MM.1S (cell line): ENCODE data around the gene MTFR1L.

Experiments
- EZH2 ChIP-seq: fragments of 300-600 bp; sonication (generic); optimal IDR thresholded peaks from 2 replicates; pipeline ENCODE3; 2017; ENCODE audit warnings: low read depth, mild to moderate bottlenecking, antibody characterized with exemption, low read length, mixed read lengths
- TF ChIP-seq, protein P1 (sequence below): fragments of 300-600 bp; sonication (generic); IDR thresholded peaks from 2 replicates; pipeline ENCODE4 v1.5.1; 2016; ENCODE audit warnings: antibody characterized with exemption, low read length, mixed read lengths

GRCh38 chr1:25798666-25799351, 20.9 kb upstream of the MTFR1L start:
- TF ChIP-seq, protein P1, sequence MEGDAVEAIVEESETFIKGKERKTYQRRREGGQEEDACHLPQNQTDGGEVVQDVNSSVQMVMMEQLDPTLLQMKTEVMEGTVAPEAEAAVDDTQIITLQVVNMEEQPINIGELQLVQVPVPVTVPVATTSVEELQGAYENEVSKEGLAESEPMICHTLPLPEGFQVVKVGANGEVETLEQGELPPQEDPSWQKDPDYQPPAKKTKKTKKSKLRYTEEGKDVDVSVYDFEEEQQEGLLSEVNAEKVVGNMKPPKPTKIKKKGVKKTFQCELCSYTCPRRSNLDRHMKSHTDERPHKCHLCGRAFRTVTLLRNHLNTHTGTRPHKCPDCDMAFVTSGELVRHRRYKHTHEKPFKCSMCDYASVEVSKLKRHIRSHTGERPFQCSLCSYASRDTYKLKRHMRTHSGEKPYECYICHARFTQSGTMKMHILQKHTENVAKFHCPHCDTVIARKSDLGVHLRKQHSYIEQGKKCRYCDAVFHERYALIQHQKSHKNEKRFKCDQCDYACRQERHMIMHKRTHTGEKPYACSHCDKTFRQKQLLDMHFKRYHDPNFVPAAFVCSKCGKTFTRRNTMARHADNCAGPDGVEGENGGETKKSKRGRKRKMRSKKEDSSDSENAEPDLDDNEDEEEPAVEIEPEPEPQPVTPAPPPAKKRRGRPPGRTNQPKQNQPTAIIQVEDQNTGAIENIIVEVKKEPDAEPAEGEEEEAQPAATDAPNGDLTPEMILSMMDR: no peak
- TF ChIP-seq EZH2: no peak
